AG09319 (cell line): ENCODE data around the gene SGF29.
"Not testable (repeated sequence)": the region's sequence is repeated elsewhere in the genome, so short reads cannot be mapped to it uniquely, and the experiment has no call there.

ENCODE experiments used
- DNase-seq: peaks from one replicate; pipeline ENCODE4 v3.0.0-alpha.2; 2010; ENCODE audit warnings: low read depth; ENCODE audit errors: extremely low read depth
- CTCF ChIP-seq: IDR thresholded peaks from 2 replicates; pipeline ENCODE4 v1.5.1; 2011; ENCODE audit warnings: low read depth, mild to moderate bottlenecking, inconsistent platforms, low read length, moderate library complexity

Gene SGF29

GRCh38 chr16:28561557-28562187 lies 8.0 kb downstream of the SGF29 start:
- DNase-seq: no peak
- TF ChIP-seq CTCF: no peak

- DNase-seq: no peak
- TF ChIP-seq CTCF: no peak
These were observed 8.5 kb downstream of the SGF29 start for GRCh38 chr16:28562199-28562598.

- no peak for TF ChIP-seq CTCF
- DNase-seq: no peak
These were observed 9.5 kb downstream of the SGF29 start for GRCh38 chr16:28563218-28563617.

- DNase-seq: not testable (repeated sequence)
These were observed 12.7 kb downstream of the SGF29 start for GRCh38 chr16:28566233-28566925.

- no peak for DNase-seq
- no peak for TF ChIP-seq CTCF
These were observed 13.6 kb downstream of the SGF29 start for GRCh38 chr16:28567292-28567691.

- no peak for DNase-seq
- no peak for TF ChIP-seq CTCF
These were observed 15.3 kb downstream of the SGF29 start for GRCh38 chr16:28569021-28569420.

GRCh38 chr16:28569968-28570752 lies 16.4 kb downstream of the SGF29 start:
- no peak for TF ChIP-seq CTCF
- no peak for DNase-seq
